Fibroblast of lung (primary cell): ENCODE data around the gene C1QTNF1. TPM values are rescaled to one million over a fixed set of nuclear protein-coding genes. Genes with fewer than 3 reads are reported as not detected.

Experiments used
- DNase-seq, 2 donors: peaks; one replicate each; pipeline versions ENCODE4 v3.0.0 to v3.0.0-alpha.2; 2010; ENCODE audit warnings: low read depth in 2 of 2
- H2AFZ ChIP-seq: 2 replicates; pipeline ENCODE4 v1.5.1; 2012; ENCODE audit warnings: low read length, control low read depth, inconsistent platforms
- H3K27ac ChIP-seq: 2 replicates; pipeline ENCODE4 v1.5.1; 2011; ENCODE audit warnings: low read length, control low read depth; ENCODE audit not compliant: insufficient read depth
- H3K27me3 ChIP-seq: 2 replicates; pipeline ENCODE4 v1.5.1; 2011; ENCODE audit warnings: mild to moderate bottlenecking, low read length; ENCODE audit not compliant: control insufficient read depth, insufficient read depth
- H3K36me3 ChIP-seq: 2 replicates; pipeline ENCODE4 v1.5.1; 2011; ENCODE audit warnings: low read length; ENCODE audit not compliant: control insufficient read depth, insufficient read depth
- H3K4me1 ChIP-seq: 2 replicates; pipeline ENCODE4 v1.5.1; 2011; ENCODE audit warnings: low read length; ENCODE audit not compliant: control insufficient read depth, insufficient read depth; ENCODE audit errors: extremely low read depth
- H3K4me2 ChIP-seq: 2 replicates; pipeline ENCODE4 v1.5.1; 2011; ENCODE audit warnings: low read length, control low read depth; ENCODE audit not compliant: insufficient read depth; ENCODE audit errors: extremely low read depth
- H3K4me3 ChIP-seq, 4 experiments: fragments of 200-600 bp in 1 of 4; sonication (generic) in 1 of 4; replicated peaks in 1 of 4; 2 replicates each; pipeline ENCODE4 v1.5.1; 2011 to 2016; ENCODE audit warnings: low read length in 4 of 4, low read depth in 3 of 4, mild to moderate bottlenecking in 3 of 4, control low read depth in 2 of 4, inconsistent platforms in 1 of 4, mixed read lengths in 1 of 4; ENCODE audit not compliant: insufficient read depth in 1 of 4; ENCODE audit errors: control extremely low read depth in 1 of 4
- H3K79me2 ChIP-seq: 2 replicates; pipeline ENCODE4 v1.5.1; 2012; ENCODE audit warnings: mild to moderate bottlenecking, low read length, inconsistent platforms; ENCODE audit not compliant: control insufficient read depth, insufficient read depth
- H3K9ac ChIP-seq: 2 replicates; pipeline ENCODE4 v1.5.1; 2011; ENCODE audit warnings: mild to moderate bottlenecking, low read length, control low read depth; ENCODE audit not compliant: insufficient read depth
- H3K9me3 ChIP-seq: 2 replicates; pipeline ENCODE4 v1.5.1; 2012; ENCODE audit warnings: low read depth, low read length; ENCODE audit not compliant: control insufficient read depth, insufficient read depth
- H4K20me1 ChIP-seq: 2 replicates; pipeline ENCODE4 v1.5.1; 2011; ENCODE audit warnings: low read length; ENCODE audit not compliant: control insufficient read depth, insufficient read depth; ENCODE audit errors: extremely low read depth
- CTCF ChIP-seq, 2 donors: IDR thresholded peaks in 1 of 2; conservative IDR thresholded peaks in 1 of 2; 1 replicate in 1 of 2; 2 replicates in 1 of 2; pipeline ENCODE4 v1.5.1; 2011 to 2012; ENCODE audit warnings: low read length in 2 of 2, control low read depth in 1 of 2, inconsistent platforms in 1 of 2, low read depth in 1 of 2, mild to moderate bottlenecking in 1 of 2
- EZH2 ChIP-seq: IDR thresholded peaks from 2 replicates; pipeline ENCODE4 v1.5.1; 2012; ENCODE audit warnings: low read length, control low read depth, mild to moderate bottlenecking; ENCODE audit errors: missing control alignments
- polyA plus RNA-seq, 2 donors: library from polyadenylated mRNA; depleted of rRNA in 1 of 2; stranded (reverse) in 1 of 2; unstranded in 1 of 2; fragments of >200 nt; gene quantifications; 2 replicates each; pipeline ENCODE4 v1.2.1, GENCODE V29; 2011 to 2012; ENCODE audit warnings: missing spikeins in 1 of 2
- total RNA-seq: library from RNA; depleted of rRNA; stranded (reverse); fragments of >200 nt; gene quantifications from 2 replicates; pipeline ENCODE4 v1.2.1, GENCODE V29; 2014

The C1QTNF1 gene
- total and polyA plus RNA-seq, 2 donors (not counting 1 experiment from before 2014, with no cell fraction given) = 15.0 to 45.2 TPM

DNA sequence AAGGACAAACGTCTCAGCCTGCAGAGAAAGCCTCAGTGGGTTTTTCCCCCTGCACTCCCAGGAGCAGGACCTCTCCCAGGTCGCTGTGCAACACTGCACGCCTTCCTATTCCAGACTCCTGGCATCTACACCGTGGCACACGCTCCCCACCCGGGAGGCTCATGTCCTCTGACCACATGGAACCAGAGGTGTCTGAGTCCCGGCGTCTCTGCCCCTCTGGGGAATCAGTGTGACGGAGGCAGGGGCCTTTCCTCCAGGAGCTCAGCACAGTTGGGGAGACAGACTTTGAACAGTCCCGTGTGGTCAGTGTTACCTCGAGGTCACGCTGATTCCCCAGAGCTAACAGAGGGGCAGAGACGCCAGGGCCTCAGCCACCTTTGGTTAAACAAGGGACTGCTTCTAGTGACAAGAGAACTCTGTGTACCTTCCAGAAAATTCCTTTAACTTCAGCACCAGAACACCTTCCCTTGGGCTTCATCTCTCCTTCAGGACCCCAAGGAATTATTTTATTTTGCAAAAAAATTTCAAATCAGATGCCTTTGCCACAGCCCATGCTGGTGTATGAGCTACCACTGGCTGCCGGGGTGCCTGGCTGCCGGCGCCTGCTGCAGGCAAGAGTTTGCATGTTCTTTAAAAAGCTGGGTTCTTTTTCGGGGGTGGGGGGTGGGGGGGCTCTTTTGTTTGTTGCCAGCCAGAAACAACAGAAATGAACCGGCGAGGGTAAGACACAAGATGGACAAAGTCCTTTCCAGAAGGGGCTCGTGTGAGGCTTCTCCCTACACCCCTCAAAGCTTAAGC lies 21.0 kb upstream of the C1QTNF1 start:
- TF ChIP-seq CTCF (conservative IDR thresholded peaks at IDR 0.05 in 1 of 2, IDR thresholded peaks at IDR 0.05 in 1 of 2; ENCODE audit: low read depth in 1 of 2, low read length in 2 of 2) (no peak), EZH2 (no peak)
- H3K4me2 ChIP-seq = no peak overlapping the region
- peaks cover 74% of the 10 kb centered on the region for H3K79me2 ChIP-seq
- H3K9ac ChIP-seq = no peak overlapping the region
- no peak overlapping the region for H3K4me3 ChIP-seq
- no peak overlapping the region for H2AFZ ChIP-seq
- H3K9me3 ChIP-seq = no peaks in the 10 kb centered on the region
- no peak for DNase-seq
- no peak overlapping the region for H3K27ac ChIP-seq
- H4K20me1 ChIP-seq = no peaks in the 10 kb centered on the region
- H3K4me1 ChIP-seq = no peaks in the 10 kb centered on the region
- H3K27me3 ChIP-seq = no peaks in the 10 kb centered on the region
- H3K36me3 ChIP-seq = peaks cover 10% of the 10 kb centered on the region

GRCh38 chr17:79003661-79004411 lies 20.1 kb upstream of the C1QTNF1 start:
- H3K4me2 ChIP-seq = no peak overlapping the region
- no peaks in the 10 kb centered on the region for H3K27me3 ChIP-seq
- TF ChIP-seq EZH2 (no peak), CTCF (conservative IDR thresholded peaks at IDR 0.05 in 1 of 2, IDR thresholded peaks at IDR 0.05 in 1 of 2; ENCODE audit: low read depth in 1 of 2, low read length in 2 of 2) (no peak)
- no peak overlapping the region for H3K9ac ChIP-seq
- no peak overlapping the region for H2AFZ ChIP-seq
- peaks cover 10% of the 10 kb centered on the region for H3K36me3 ChIP-seq
- no peak overlapping the region for H3K27ac ChIP-seq
- no peaks in the 10 kb centered on the region for H3K9me3 ChIP-seq
- H3K4me1 ChIP-seq = peaks cover 4% of the 10 kb centered on the region
- no peak overlapping the region for H3K4me3 ChIP-seq
- peaks cover 77% of the 10 kb centered on the region for H3K79me2 ChIP-seq
- no peaks in the 10 kb centered on the region for H4K20me1 ChIP-seq
- no peak for DNase-seq

GRCh38 chr17:79005063-79005861 lies 18.7 kb upstream of the C1QTNF1 start:
- H3K4me1 ChIP-seq = peaks cover 4% of the 10 kb centered on the region
- no peak overlapping the region for H3K9ac ChIP-seq
- H3K27ac ChIP-seq = no peak overlapping the region
- no peaks in the 10 kb centered on the region for H4K20me1 ChIP-seq
- TF ChIP-seq EZH2 = no peak
- no peak for TF ChIP-seq CTCF (conservative IDR thresholded peaks at IDR 0.05 in 1 of 2, IDR thresholded peaks at IDR 0.05 in 1 of 2; ENCODE audit: low read depth in 1 of 2, low read length in 2 of 2)
- DNase-seq = no peak
- no peaks in the 10 kb centered on the region for H3K27me3 ChIP-seq
- H3K9me3 ChIP-seq = no peaks in the 10 kb centered on the region
- no peak overlapping the region for H2AFZ ChIP-seq
- no peak overlapping the region for H3K4me2 ChIP-seq
- peaks cover 5% of the 10 kb centered on the region for H3K36me3 ChIP-seq
- H3K79me2 ChIP-seq = peaks cover 77% of the 10 kb centered on the region
- no peak overlapping the region for H3K4me3 ChIP-seq
